HL-60 (cell line): ENCODE data around the gene SLC22A12.

Experiments
- GABPA ChIP-seq: IDR thresholded peaks from 2 replicates; pipeline ENCODE4 v1.6.1; 2012; ENCODE audit warnings: low read depth
- POLR2AphosphoS5 ChIP-seq: IDR thresholded peaks from 2 replicates; pipeline ENCODE4 v1.6.1; 2012; ENCODE audit warnings: low read depth
- REST ChIP-seq: IDR thresholded peaks from 2 replicates; pipeline ENCODE4 v1.6.1; 2012; ENCODE audit warnings: low read depth; ENCODE audit not compliant: insufficient replicate concordance
- SPI1 ChIP-seq: IDR thresholded peaks from 2 replicates; pipeline ENCODE4 v1.6.1; 2012; ENCODE audit warnings: low read depth, mild to moderate bottlenecking, borderline replicate concordance
- TF ChIP-seq, protein P1 (sequence below): IDR thresholded peaks from one replicate; pipeline ENCODE4 v1.5.1; 2011; ENCODE audit warnings: low read length, control low read depth, inconsistent platforms; ENCODE audit not compliant: insufficient read depth

- TF ChIP-seq, protein P1, sequence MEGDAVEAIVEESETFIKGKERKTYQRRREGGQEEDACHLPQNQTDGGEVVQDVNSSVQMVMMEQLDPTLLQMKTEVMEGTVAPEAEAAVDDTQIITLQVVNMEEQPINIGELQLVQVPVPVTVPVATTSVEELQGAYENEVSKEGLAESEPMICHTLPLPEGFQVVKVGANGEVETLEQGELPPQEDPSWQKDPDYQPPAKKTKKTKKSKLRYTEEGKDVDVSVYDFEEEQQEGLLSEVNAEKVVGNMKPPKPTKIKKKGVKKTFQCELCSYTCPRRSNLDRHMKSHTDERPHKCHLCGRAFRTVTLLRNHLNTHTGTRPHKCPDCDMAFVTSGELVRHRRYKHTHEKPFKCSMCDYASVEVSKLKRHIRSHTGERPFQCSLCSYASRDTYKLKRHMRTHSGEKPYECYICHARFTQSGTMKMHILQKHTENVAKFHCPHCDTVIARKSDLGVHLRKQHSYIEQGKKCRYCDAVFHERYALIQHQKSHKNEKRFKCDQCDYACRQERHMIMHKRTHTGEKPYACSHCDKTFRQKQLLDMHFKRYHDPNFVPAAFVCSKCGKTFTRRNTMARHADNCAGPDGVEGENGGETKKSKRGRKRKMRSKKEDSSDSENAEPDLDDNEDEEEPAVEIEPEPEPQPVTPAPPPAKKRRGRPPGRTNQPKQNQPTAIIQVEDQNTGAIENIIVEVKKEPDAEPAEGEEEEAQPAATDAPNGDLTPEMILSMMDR = no peak
- no peak for TF ChIP-seq POLR2AphosphoS5
- no peak for TF ChIP-seq GABPA
- no peak for TF ChIP-seq REST
- TF ChIP-seq SPI1 = no peak
Observed at GRCh38 chr11:64562723-64563351, 28.2 kb upstream of the SLC22A12 start.
